SK-N-SH (cell line): ENCODE data around the gene NHS.

Experiments
- CHD2 ChIP-seq: fragments of 150-350 bp; IDR thresholded peaks from 2 replicates; pipeline ENCODE4 v1.6.1; 2018; ENCODE audit warnings: low read length; ENCODE audit not compliant: partially characterized antibody
- EP300 ChIP-seq, 2 experiments: IDR thresholded peaks; 2 replicates each; pipeline versions ENCODE4 v1.4.0 to v1.6.1; 2012; ENCODE audit warnings: borderline replicate concordance in 1 of 2, low read depth in 1 of 2, low read length in 1 of 2
- FOXM1 ChIP-seq: IDR thresholded peaks from 2 replicates; pipeline ENCODE4 v1.4.0; 2012; ENCODE audit warnings: low read depth, mild to moderate bottlenecking
- GABPA ChIP-seq: IDR thresholded peaks from 2 replicates; pipeline ENCODE4 v1.4.0; 2012; ENCODE audit warnings: low read depth, mild to moderate bottlenecking
- GATA2 ChIP-seq: sonication (generic); formaldehyde crosslinking; IDR thresholded peaks from 2 replicates; pipeline ENCODE4 v1.5.0; 2020; ENCODE audit warnings: mild to moderate bottlenecking, missing genetic modification reagents
- IRF3 ChIP-seq: fragments of 150-350 bp; IDR thresholded peaks from 2 replicates; pipeline ENCODE4 v1.6.1; 2016; ENCODE audit warnings: mild to moderate bottlenecking, low read depth, low read length
- MXI1 ChIP-seq: IDR thresholded peaks from 2 replicates; pipeline ENCODE4 v1.6.1; 2012; ENCODE audit warnings: mild to moderate bottlenecking, low read depth, low read length, improper control_type of control experiment
- POLR2AphosphoS5 ChIP-seq: IDR thresholded peaks from 2 replicates; pipeline ENCODE4 v1.6.1; 2012; ENCODE audit warnings: low read depth, low read length
- RAD21 ChIP-seq: IDR thresholded peaks from 2 replicates; pipeline ENCODE4 v1.6.1; 2012; ENCODE audit warnings: mild to moderate bottlenecking, low read length
- TCF12 ChIP-seq: IDR thresholded peaks from 2 replicates; pipeline ENCODE4 v1.4.0; 2012
- TF ChIP-seq, protein P1 (sequence below): fragments of 200-600 bp; sonication (generic); IDR thresholded peaks from 2 replicates; pipeline ENCODE4 v1.6.1; 2017; ENCODE audit warnings: antibody characterized with exemption, mild to moderate bottlenecking, moderate library complexity
- TF ChIP-seq, protein P2 (sequence below): IDR thresholded peaks from 2 replicates; pipeline ENCODE4 v1.6.1; 2012; ENCODE audit warnings: mild to moderate bottlenecking, low read depth, low read length, moderate library complexity
- TF ChIP-seq, protein P3 (sequence below): IDR thresholded peaks from 2 replicates; pipeline ENCODE4 v1.4.0; 2012; ENCODE audit warnings: low read depth

GRCh38 chrX:17682259-17682658, 307.3 kb downstream of the NHS start:
- TF ChIP-seq GATA2 (CRISPR knock-in tag) (no peak), RAD21 (no peak), EP300 (IDR thresholded peaks at IDR 0.05; ENCODE audit: borderline replicate concordance in 1 of 2, low read depth in 1 of 2, low read length in 1 of 2) (no peak), MXI1 (no peak), GABPA (no peak), FOXM1 (no peak), CHD2 (no peak), IRF3 (no peak), TCF12 (no peak), POLR2AphosphoS5 (no peak)
- TF ChIP-seq, protein P1, sequence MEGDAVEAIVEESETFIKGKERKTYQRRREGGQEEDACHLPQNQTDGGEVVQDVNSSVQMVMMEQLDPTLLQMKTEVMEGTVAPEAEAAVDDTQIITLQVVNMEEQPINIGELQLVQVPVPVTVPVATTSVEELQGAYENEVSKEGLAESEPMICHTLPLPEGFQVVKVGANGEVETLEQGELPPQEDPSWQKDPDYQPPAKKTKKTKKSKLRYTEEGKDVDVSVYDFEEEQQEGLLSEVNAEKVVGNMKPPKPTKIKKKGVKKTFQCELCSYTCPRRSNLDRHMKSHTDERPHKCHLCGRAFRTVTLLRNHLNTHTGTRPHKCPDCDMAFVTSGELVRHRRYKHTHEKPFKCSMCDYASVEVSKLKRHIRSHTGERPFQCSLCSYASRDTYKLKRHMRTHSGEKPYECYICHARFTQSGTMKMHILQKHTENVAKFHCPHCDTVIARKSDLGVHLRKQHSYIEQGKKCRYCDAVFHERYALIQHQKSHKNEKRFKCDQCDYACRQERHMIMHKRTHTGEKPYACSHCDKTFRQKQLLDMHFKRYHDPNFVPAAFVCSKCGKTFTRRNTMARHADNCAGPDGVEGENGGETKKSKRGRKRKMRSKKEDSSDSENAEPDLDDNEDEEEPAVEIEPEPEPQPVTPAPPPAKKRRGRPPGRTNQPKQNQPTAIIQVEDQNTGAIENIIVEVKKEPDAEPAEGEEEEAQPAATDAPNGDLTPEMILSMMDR: no peak
- TF ChIP-seq, protein P2, sequence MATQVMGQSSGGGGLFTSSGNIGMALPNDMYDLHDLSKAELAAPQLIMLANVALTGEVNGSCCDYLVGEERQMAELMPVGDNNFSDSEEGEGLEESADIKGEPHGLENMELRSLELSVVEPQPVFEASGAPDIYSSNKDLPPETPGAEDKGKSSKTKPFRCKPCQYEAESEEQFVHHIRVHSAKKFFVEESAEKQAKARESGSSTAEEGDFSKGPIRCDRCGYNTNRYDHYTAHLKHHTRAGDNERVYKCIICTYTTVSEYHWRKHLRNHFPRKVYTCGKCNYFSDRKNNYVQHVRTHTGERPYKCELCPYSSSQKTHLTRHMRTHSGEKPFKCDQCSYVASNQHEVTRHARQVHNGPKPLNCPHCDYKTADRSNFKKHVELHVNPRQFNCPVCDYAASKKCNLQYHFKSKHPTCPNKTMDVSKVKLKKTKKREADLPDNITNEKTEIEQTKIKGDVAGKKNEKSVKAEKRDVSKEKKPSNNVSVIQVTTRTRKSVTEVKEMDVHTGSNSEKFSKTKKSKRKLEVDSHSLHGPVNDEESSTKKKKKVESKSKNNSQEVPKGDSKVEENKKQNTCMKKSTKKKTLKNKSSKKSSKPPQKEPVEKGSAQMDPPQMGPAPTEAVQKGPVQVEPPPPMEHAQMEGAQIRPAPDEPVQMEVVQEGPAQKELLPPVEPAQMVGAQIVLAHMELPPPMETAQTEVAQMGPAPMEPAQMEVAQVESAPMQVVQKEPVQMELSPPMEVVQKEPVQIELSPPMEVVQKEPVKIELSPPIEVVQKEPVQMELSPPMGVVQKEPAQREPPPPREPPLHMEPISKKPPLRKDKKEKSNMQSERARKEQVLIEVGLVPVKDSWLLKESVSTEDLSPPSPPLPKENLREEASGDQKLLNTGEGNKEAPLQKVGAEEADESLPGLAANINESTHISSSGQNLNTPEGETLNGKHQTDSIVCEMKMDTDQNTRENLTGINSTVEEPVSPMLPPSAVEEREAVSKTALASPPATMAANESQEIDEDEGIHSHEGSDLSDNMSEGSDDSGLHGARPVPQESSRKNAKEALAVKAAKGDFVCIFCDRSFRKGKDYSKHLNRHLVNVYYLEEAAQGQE: no peak
- TF ChIP-seq, protein P3, sequence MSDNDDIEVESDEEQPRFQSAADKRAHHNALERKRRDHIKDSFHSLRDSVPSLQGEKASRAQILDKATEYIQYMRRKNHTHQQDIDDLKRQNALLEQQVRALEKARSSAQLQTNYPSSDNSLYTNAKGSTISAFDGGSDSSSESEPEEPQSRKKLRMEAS: no peak
